ENCODE results near the gene TNNT2. TPM values are rescaled to one million over a fixed set of nuclear protein-coding genes. Genes with fewer than 3 reads are reported as not detected.

Gene TNNT2
- 1 to 10 TPM in 3 of 4 donors, not detected in 1; 2.0 to 2.4 (median 2.1) TPM for total RNA-seq

DNA sequence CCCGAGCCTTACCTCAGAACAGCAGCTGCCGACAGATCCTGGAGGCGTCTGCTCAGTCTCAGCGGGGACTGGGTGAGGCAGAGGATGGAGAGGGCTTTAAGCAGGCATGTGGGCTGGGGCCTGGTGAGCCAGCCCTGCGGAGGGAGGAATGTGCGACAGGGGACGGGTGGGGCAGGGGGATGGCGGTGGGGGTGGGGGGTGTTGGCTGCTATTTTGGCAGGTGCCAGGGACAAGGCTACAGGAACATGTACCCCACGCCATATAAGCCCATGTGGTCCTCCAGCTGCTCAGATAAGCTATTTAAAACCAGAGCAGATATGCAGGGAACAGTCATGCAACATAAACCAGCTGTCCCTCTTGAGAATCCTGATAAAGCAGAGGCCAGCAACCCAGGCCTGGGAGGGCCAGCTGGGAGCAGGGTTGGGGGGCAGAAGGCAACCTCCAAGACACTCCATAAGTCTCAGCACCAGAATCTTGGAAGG is at the start of gene TNNT2:
TNNT2 (minus strand) TSS at position 70 of the 482 bp plus-strand sequence. CDS start 4,426 bp downstream, outside the sequence.
- TF ChIP-seq, protein P1, sequence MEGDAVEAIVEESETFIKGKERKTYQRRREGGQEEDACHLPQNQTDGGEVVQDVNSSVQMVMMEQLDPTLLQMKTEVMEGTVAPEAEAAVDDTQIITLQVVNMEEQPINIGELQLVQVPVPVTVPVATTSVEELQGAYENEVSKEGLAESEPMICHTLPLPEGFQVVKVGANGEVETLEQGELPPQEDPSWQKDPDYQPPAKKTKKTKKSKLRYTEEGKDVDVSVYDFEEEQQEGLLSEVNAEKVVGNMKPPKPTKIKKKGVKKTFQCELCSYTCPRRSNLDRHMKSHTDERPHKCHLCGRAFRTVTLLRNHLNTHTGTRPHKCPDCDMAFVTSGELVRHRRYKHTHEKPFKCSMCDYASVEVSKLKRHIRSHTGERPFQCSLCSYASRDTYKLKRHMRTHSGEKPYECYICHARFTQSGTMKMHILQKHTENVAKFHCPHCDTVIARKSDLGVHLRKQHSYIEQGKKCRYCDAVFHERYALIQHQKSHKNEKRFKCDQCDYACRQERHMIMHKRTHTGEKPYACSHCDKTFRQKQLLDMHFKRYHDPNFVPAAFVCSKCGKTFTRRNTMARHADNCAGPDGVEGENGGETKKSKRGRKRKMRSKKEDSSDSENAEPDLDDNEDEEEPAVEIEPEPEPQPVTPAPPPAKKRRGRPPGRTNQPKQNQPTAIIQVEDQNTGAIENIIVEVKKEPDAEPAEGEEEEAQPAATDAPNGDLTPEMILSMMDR (IDR thresholded peaks at IDR 0.05), result no peak
- DNase-seq (ENCODE audit: low spot score) (no peak), ATAC-seq (ENCODE audit: low FRiP score) (no peak)

DNA sequence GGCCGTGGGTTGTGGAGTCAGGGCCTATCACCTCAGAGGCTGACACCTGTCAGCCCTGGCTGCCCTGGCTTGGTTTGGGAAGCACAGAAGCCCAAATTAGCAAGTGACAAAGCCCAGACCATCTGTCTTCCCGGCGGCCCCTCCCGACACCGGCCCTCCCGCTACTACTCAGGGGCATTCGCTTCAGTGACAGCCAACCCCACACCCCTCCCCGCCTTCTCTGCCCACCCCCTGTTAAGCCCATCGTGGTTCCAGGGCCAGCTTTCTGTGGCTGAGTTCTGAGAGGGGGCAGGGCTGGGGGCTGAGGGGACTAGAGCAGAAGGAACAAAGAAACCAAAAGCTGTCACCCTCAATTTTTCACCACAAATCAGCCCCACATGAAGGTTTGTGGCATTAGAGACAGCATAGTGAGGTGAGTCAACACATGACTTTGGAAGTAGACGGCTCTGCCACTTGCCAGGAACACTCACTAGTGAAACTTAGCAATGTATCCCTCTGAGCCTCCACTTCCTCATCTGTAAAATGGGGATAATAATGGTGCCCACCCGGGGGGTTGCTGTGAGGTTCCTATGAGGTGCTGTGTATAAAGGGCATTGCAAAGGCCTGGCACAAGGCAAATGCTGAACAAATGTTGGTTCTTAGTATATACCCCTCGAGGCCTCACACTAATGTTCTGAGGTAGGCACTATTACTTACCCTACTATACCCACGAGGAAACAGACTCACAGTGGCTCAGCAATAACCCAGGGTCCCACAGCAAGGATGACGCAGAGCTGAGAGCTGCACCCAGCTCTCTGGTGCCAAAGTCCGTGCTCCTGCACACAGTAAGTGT is 49.2 kb upstream of the TNNT2 start:
- TF ChIP-seq, protein P1 (IDR thresholded peaks at IDR 0.05), result no peak
- no peak for ATAC-seq (ENCODE audit: low FRiP score)

DNA sequence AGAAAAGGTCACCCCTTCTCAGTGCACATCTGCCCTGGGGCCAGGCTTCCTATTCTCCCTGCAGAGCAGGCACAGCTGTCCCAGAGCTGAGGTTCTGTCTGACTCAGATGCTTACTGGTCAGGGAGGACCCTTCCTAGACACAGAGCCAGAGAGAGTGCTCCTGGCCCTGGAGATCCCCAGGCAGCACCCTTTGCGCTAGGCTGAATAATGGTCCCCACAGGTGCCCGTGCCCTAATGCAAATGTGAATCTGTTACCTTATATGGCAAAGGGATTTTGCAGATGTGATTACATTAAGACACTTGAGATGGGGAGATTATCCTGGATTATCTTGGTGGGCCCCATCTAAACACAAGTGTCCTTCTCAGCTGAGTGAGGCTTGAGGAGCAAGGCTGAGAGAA is 46.7 kb upstream of the TNNT2 start:
- DNase-seq (ENCODE audit: low spot score) (no peak), ATAC-seq (ENCODE audit: low FRiP score) (no peak)
- TF ChIP-seq, protein P1 (IDR thresholded peaks at IDR 0.05), result no peak

More for the DNA sequence above, 49.2 kb upstream of the TNNT2 start:
- no peak for DNase-seq (ENCODE audit: low spot score)

DNA sequence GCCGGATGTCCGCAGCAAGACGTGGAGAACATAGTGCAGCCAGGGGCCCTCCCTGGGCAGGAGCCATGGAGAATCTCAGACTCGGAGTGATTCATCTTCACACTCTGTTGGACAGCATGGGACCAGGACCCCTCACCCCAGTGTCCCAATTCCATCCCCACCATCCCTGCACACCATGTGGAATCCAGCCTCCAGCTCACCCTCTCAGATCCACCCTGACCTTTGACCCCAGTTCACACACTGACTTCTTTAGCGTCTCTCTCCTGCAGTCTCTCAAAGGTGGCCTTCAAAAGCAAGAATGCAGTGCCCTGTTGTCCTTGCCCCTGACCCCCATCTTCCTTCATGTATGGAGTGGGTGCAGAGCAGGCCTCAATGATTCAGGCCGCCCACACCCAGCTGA is 46.2 kb upstream of the TNNT2 start:
- TF ChIP-seq, protein P1 (IDR thresholded peaks at IDR 0.05), result no peak
- no peak for DNase-seq (ENCODE audit: low spot score)
- ATAC-seq (ENCODE audit: low FRiP score), result no peak

DNA sequence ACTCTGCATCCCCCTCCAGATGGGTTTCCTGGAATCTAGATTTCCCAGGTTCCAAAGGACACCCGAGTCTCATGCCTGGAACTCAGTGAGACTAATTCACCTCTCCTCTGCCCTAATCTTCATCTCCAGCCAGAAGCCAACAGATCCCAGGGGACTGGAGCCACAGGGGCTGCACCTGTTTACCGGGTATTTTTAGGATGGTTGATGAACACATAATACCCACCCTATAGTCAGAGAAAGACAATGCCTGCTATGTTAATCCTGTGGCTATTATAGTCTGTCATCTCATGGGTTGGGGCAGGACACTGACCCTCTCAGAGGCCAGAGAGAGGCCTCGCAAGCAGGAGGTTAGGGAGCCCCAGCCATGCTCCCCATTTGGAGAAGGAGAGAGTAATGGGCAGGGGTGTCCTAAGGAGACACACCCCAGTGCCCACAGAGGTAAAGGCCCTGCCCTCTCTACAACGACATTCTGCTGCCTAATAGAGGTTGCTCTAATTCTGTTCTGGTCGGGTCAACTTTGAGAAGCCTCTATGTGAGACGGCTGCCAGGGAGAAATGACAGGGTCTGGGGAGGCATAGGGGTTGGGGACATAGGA is 45.1 kb upstream of the TNNT2 start:
- ATAC-seq (ENCODE audit: low FRiP score) (no peak), DNase-seq (ENCODE audit: low spot score) (no peak)
- TF ChIP-seq, protein P1 (IDR thresholded peaks at IDR 0.05), result no peak

DNA sequence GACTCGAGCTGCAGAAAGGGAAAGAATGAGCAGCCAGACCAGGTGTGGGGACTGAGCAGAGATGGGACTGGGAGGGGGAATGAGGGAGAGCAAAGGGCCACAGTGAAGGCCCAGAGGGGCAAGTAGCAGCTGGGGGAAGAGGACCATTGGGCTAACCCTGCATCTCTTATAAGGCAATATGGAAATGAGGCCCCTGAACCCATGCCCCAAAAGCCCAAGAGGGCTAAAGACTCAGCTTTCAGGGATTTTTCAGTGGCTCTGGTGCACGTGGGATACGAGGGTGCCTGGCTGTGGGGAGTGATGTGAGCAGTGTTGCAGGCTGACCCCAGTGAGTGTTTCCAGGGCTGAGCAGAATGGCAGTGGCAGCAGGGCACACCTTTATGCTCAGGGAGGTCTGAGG is 44.5 kb upstream of the TNNT2 start:
- TF ChIP-seq, protein P1 (IDR thresholded peaks at IDR 0.05), result no peak
- ATAC-seq (ENCODE audit: low FRiP score) (no peak), DNase-seq (ENCODE audit: low spot score) (no peak)
